Fibroblast of gingiva (primary cell): ENCODE data around the gene GPN3.
"Not testable (repeated sequence)": the region's sequence is repeated elsewhere in the genome, so short reads cannot be mapped to it uniquely, and the experiment has no call there.

Experiments
- DNase-seq: peaks from one replicate; pipeline ENCODE4 v3.0.0-alpha.2; 2011; ENCODE audit warnings: low read depth

Gene GPN3

DNA sequence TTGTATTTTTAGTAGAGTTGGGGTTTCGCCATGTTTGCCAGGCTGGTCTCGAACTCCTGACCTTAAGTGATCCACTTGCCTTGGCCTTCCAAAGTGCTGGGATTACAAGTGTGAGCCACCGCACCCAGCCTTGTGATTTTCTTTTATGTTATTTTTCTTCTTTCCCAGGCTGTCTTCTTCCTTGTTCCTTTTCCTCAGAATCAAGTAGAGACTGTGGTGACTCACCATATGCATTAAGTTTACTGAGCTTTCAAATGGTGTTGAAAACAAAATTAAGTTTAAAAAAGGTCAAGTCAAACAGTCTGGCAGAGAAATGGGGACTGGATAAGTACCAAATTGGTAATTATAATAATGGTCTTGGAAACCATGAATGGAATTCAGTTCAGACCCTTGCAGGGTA lies 23.6 kb downstream of the GPN3 start:
- DNase-seq = no peak

DNA sequence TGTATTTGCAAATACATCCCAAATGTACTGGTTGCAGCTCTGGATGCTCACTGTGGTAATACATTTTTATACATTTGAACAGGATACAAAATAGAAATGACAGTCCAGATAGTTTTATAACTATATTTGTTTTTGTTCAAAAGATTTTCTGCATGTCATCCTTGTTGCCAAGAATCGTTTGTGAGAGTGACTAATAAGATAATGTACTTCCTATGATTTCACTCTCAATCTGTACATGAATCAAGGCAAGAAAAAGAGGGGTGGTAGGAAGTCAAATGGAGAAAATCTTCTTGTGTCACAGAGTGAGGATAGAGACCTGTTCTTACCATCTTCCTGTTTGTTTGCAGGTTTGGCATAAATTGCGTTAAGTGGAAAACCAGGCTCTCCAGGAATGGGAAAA lies 31.8 kb downstream of the GPN3 start:
- DNase-seq = no peak

DNA sequence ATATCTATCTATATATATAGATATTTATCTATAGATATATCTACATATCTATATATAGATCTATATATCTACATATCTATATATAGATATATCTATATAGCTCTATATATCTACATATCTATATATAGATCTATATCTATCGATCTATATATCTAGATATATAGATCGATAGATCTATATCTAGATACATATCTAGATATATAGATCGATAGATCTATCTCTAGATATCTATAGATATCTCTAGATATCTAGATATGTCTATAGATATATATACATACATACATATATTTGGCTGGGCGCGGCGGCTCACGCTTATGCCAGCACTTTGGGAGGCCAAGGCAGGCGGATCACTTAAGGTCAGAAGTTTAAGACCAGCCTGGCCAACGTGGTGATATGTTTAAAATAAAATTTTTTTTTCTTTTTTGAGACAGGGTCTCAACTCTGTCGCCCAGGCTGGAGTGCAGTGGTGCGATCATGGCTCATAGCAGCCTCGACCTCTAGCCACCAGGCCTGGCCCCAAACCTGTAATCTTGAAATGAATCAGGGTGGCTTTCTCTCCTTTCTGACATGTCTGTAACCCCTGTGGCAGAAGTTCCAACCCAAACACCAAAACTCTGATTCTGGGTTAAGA lies 36.0 kb downstream of the GPN3 start:
- no peak for DNase-seq

DNA sequence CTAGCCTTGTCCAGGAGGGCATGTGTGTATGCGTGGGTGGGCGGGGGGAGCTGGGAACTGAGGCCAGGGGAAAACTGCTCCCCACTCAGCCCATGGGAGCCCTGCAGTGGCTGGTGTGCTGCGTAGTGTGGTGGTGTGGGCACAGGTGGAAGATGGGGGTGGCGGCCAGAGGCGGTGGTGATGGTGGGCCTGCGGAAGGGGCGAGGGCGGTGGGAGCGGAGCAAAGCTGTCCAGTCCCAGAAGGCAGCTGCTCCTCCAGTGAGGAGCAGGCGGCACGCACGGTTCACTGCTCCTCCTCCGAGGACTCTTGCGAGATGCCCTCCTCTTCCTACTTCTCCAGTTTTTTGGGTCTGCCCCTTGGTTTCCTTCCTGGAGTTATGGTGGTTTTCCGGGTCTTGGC lies 38.4 kb downstream of the GPN3 start:
- DNase-seq = not testable (repeated sequence)

DNA sequence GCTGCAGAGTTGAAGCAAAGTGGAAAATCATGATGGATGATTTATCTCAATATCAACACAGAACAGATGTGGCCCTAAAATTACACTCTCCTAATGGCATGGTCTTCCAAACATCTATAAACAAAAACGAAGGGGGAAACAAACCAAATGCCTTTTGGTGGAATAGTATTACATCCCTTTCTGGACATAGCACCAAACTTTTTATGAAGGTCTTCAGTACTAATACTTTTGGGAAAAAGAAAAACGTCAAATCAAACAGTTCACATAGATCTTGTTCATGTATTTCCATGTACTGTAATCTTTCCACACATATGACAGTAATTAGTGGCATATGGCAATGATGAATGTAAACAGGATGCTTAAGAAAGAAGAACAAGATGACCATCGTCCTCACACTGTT lies 41.7 kb downstream of the GPN3 start:
- peak; percentile 68 for DNase-seq

DNA sequence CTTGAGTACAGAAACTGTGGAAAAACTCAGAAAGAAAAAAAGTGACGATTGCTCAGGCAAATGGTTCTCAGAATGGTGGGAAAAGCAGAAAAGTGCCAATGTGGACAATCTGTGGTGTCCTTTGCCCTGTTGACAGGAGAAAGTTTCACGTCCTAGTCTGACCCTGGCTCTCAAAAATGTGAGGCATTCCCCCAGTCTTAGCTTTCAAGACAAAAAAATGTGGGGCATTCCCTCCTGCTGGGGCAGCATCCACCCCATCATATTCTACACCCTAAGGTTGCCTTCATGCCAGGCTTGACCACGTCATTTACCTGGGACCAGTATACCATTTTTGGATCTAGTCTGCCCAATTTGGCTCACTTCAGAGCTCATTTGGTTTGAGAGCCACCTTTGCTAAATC lies 43.8 kb downstream of the GPN3 start:
- no peak for DNase-seq

DNA sequence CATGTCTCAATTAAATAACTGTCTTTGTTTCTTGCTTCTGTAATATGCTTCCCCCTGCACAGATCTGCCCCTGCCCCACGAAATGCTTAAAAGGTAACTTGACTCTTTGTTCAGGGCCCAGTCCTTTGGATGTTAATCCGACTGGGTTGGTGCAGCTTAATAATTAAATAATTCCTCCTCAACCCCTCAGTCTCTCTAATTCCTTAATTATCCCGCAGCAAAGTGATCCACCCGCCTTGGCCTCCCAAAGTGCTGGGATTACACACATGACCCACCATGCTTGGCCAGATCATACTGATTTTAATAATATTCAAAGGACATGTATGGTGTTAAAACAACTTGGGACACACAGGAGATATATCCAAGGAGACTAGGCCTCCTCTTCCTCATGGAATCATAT lies 46.4 kb downstream of the GPN3 start:
- DNase-seq = no peak

DNA sequence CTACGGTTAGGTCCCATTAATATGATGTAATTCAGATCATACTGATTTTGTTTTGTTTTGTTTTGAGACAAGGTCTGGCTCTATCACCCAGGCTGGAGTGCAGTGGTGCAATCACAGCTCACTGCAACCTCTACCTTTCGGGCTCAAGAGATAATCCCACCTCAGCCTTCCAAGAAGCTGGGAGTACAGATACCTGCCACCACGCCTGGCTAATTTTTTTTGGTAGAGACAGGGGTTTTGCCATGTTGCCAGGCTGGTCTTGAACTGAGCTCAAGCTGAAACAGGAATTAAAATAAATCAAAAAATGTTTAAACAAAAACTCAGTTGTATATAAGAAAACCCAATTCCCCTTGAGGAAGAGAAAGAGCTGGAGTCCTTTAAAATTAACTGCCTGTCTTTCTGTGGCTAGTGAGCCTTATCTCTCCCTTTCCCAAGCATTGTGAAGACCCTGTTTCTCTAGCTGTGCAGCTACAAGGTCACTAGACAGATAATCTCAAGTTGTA lies 46.8 kb downstream of the GPN3 start:
- DNase-seq = no peak

DNA sequence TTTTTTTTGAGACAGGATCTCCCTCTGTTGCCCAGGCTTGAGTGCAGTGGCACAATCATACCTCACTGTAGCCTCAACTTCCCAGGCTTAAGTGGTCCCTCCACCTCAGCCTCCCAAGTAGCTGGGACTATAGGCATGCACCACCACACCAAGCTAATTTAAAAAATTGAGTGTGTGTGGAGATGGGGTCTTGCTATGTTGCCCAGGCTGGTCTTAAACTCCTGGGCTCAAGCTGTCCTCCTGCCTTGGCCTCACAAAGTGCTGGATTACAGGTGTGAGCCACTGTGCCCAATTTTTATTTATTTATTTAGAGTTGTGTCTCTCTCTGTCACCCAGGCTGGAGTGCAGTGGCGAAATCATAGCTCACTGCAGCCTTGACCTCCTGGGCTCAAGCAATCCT lies 47.4 kb downstream of the GPN3 start:
- not testable (repeated sequence) for DNase-seq

DNA sequence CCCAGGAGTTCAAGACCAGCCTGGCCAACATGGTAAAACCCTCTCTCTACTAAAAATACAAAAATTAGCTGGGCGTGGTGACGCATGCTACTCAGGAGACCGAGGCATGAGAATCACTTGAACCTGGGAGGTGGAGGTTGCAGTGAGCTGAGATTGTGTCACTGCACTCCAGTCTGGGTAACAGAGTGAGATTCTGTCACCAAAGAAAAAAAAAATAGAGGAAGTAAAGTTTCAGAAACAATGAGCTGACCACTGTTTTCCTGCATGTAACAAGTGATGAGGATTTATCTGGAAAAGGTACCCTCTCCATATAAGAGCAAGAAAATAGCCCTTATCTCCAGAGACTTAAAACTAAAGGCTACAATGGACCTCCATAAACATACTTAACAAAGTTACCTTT lies 50.9 kb downstream of the GPN3 start:
- DNase-seq = not testable (repeated sequence)

DNA sequence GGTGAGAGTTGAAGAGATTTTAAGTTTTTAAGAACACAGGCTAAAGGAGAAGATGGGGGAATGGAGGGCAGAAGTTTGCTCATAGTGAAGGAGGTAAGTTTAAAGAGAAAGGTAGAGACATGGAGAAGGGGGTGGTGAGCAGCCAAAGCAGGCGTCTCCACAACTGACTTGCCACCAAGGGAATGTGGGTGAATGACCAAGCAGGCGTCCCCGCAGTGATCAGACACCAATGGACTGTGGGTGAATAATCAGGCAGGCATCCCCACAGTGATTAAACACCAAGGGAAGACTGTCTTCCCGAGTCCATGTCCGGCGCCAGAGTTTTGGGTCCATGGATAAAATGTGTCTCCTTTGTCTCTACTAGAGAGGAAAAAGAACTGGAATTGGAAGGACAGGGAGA lies 58.0 kb downstream of the GPN3 start:
- DNase-seq = not testable (repeated sequence)

DNA sequence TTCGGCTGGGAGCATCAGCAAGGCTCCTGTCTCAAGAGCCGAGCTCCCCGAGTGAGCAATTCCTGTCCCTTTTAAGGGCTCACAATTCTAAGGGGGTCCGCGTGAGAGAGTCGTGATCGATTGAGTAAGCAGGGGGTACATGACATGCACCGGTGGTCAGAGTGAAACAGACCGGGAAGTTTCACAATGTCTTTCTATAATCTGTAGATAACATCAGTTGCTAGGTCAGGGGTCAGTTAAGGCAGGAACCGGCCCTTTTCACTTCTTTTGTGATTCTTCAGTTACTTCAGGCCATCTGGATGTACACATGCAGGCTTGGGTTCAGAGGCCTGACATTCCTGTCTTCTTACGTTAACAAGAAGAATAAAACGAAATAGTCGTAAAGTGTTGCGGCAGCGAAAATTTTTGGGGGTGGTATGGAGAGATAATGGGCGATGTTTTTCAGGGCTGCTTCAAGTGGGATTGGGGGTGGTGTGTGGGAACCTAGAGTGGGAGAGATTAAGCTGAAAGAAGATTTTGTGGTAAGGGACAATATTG lies 62.9 kb downstream of the GPN3 start:
- not testable (repeated sequence) for DNase-seq

DNA sequence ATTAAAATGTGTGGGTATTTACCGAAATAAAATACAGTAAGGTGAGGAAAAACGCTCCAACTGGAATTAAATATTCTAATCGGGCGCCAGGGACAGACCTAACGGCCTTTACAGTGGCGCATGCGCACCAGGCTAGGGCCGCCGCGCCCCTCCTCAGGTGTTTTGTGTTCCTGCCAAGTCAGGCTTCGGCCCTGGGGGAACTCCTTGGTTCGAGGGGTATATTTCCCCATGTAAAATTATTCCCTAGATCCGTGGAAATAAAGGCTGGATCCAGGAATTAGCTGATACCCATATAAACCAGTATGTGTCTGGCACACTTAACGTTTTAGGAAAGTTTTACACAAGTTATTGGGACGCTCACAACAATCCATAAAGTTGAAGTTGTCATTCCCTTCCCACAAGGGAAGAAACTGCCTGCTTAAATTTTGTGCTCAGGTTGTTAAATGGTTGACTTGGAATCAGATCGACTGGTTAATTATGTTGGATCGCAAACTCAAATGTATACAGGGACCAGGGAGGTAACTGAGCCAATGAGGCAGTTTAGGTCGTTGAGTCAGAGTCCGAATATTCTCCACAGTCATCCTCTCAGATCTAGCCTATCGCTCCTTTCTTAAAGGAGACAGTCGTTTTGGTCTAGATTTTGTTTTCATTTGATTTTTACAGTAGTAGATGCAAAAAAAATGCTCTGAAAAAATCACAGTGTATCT lies 63.9 kb downstream of the GPN3 start:
- peak; percentile 45 for DNase-seq

DNA sequence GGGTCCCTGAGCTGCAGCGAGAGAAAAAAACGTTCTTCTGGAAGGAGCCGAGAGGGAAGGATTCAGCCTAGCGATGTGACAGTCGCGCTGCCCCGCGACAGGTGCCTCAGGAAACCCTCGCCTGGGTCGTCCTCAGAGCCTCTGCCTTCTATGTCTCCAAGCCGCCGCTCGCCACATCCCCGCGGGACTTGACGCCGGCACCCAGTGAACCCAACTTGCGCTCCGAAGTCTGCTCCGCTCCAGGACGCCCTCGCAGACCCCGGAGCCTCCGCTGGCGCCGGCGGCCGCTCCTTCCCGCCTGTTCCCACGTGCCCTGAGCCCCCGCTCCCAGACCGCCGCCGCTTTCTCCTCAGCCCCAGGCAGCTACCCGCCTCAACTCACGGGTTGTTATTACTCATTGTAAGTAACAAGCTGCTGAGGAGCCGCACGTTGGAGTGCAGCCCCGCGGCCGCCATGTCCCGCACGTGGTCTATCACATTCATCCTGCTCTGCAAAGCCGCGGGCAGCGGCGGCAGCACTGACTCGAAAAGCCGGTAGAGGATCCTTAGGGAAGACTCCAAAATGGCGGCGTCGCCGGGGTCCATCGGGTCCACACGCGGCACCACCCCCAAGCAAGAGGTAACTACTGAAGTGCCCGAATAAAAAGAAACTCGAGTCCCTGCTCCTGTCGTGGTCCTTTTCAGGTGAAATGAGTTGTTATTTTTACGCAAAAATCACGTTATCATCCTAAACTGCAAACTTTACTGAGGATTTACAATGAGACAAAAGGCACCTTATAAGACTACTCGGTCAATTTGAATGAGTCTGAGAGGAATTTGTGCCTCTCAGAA lies 64.7 kb downstream of the GPN3 start, which contains the start of gene ANAPC7:
TSS of gene ANAPC7 (minus strand) at position 563 of the 830 bp plus-strand sequence. CDS start at position 482, 81 bp downstream.
- DNase-seq = peak; percentile 89
